ENCODE results near the gene E2F4. TPM values are rescaled to one million over a fixed set of nuclear protein-coding genes. Genes with fewer than 3 reads are reported as not detected.

The E2F4 gene
- total and polyA plus RNA-seq, 2 of the 13 experiments (the other 11 are each of a cell fraction or from before 2014, with no cell fraction given): 84.8 to 91.2 TPM

- TF ChIP-seq ZNF709 (CRISPR knock-in tag; IDR thresholded peaks at IDR 0.05) (peak; percentile 31; the same call in 1 of the 2 replicates), SETDB1 (CRISPR knock-in tag; IDR thresholded peaks at IDR 0.05; ENCODE audit: borderline replicate concordance) (no peak; the same call in 1 of the 2 replicates), AKAP8 (CRISPR knock-in tag; IDR thresholded peaks at IDR 0.05) (peak; percentile 64; the same call in 1 of the 2 replicates), ZNF234 (CRISPR knock-in tag; conservative IDR thresholded peaks at IDR 0.05) (0 out of 2 replicates have a peak, but pooled peaks have one; percentile 71), SNAPC5 (CRISPR knock-in tag; IDR thresholded peaks at IDR 0.05; ENCODE audit: borderline replicate concordance) (peak; percentile 85; the same call in 1 of the 2 replicates), ZNF780A (CRISPR knock-in tag; IDR thresholded peaks at IDR 0.05) (no peak), ZNF652 (CRISPR knock-in tag; IDR thresholded peaks at IDR 0.05; ENCODE audit: borderline replicate concordance, low read depth) (no peak; the same call in 1 of the 2 replicates), SPEN (CRISPR knock-in tag; IDR thresholded peaks at IDR 0.05; ENCODE audit: low read depth) (peak; percentile 99), ZNF784 (CRISPR knock-in tag; IDR thresholded peaks at IDR 0.05; ENCODE audit: borderline replicate concordance) (no peak; the same call in 1 of the 2 replicates), PRDM4 (CRISPR knock-in tag; IDR thresholded peaks at IDR 0.05; ENCODE audit: borderline replicate concordance) (no peak), TRAFD1 (CRISPR knock-in tag; IDR thresholded peaks at IDR 0.05; ENCODE audit: borderline replicate concordance) (no peak), MLX (CRISPR knock-in tag; IDR thresholded peaks at IDR 0.05) (no peak; the same call in 1 of the 2 replicates), FOXO1 (CRISPR knock-in tag; IDR thresholded peaks at IDR 0.05) (peak; percentile 67; the same call in 1 of the 2 replicates), POGK (CRISPR knock-in tag; conservative IDR thresholded peaks at IDR 0.05) (peak; percentile 96), ZNF18 (CRISPR knock-in tag; IDR thresholded peaks at IDR 0.05; ENCODE audit: insufficient replicate concordance) (no peak), EP300 (IDR thresholded peaks at IDR 0.05; ENCODE audit: low read depth in 2 of 2, low read length in 2 of 2) (peak; percentile 30 to 45; a peak in 2 of 4 replicates), EP300 (CRISPR knock-in tag; IDR thresholded peaks at IDR 0.05; ENCODE audit: borderline replicate concordance) (peak; percentile 8; the same call in 1 of the 2 replicates), JUND (CRISPR knock-in tag; IDR thresholded peaks at IDR 0.05) (peak; percentile 13; the same call in 1 of the 2 replicates)
Observed at GRCh38 chr16:67226804-67227566, 35.0 kb downstream of the E2F4 start, which contains the start of gene TMEM208 (continued).
